ENCODE data around the gene FOXM1. TPM values are rescaled to one million over a fixed set of nuclear protein-coding genes. Genes with fewer than 3 reads are reported as not detected.

The FOXM1 gene
- total RNA-seq, 4 donors from 2014 or later, result 6.4 to 31.4 (median 11.2) TPM

- peaks cover 0 to 5% (median 0%) of the 10 kb centered on the region in 3 donors for H3K36me3 ChIP-seq
- no peak for DNase-seq
- H3K9me3 ChIP-seq, result no peaks in the 10 kb centered on the region
- H3K4me3 ChIP-seq, result no peak overlapping the region
- TF ChIP-seq CTCF (IDR thresholded peaks at IDR 0.05) (no peak), POLR2A (IDR thresholded peaks at IDR 0.05) (no peak)
- H3K27me3 ChIP-seq, result no peaks in the 10 kb centered on the region
- no peak overlapping the region for H3K27ac ChIP-seq
- H3K4me1 ChIP-seq, result no peaks in the 10 kb centered on the region
Observed at GRCh38 chr12:2844786-2845185, 32.2 kb downstream of the FOXM1 start.

GRCh38 chr12:2842948-2843347 lies 34.0 kb downstream of the FOXM1 start:
- DNase-seq, result no peak
- H3K27ac ChIP-seq, result no peak overlapping the region
- H3K4me1 ChIP-seq, result no peaks in the 10 kb centered on the region
- H3K9me3 ChIP-seq, result no peaks in the 10 kb centered on the region
- H3K36me3 ChIP-seq, result peaks cover 0 to 5% (median 0%) of the 10 kb centered on the region in 3 donors
- no peaks in the 10 kb centered on the region for H3K27me3 ChIP-seq
- no peak overlapping the region for H3K4me3 ChIP-seq
- no peak for TF ChIP-seq POLR2A (IDR thresholded peaks at IDR 0.05)

GRCh38 chr12:2841056-2841650 lies 35.8 kb downstream of the FOXM1 start:
- H3K9me3 ChIP-seq, result no peaks in the 10 kb centered on the region
- H3K4me3 ChIP-seq, result no peak overlapping the region
- H3K27me3 ChIP-seq, result no peaks in the 10 kb centered on the region
- H3K27ac ChIP-seq, result no peak overlapping the region
- TF ChIP-seq CTCF (IDR thresholded peaks at IDR 0.05), result no peak
- TF ChIP-seq POLR2A (IDR thresholded peaks at IDR 0.05), result no peak
- H3K36me3 ChIP-seq, result peaks cover 0 to 5% (median 0%) of the 10 kb centered on the region in 3 donors
- H3K4me1 ChIP-seq, result no peaks in the 10 kb centered on the region
- DNase-seq, result no peak

GRCh38 chr12:2836574-2836973 lies 40.4 kb downstream of the FOXM1 start:
- Histone ChIP-seq H3K27me3 (no peaks in the 10 kb centered on the region), H3K4me1 (peaks cover 0 to 9% (median 0%) of the 10 kb centered on the region in 4 donors), H3K36me3 (no peaks in the 10 kb centered on the region), H3K9me3 (no peaks in the 10 kb centered on the region), H3K4me3 (no peak overlapping the region), H3K27ac (no peak overlapping the region)
- no peak for DNase-seq
- no peak for TF ChIP-seq CTCF (IDR thresholded peaks at IDR 0.05)
- TF ChIP-seq POLR2A (IDR thresholded peaks at IDR 0.05), result no peak

- Histone ChIP-seq H3K27me3 (no peaks in the 10 kb centered on the region), H3K27ac (no peak overlapping the region), H3K4me3 (no peak overlapping the region), H3K9me3 (no peaks in the 10 kb centered on the region), H3K4me1 (peaks cover 0 to 9% (median 0%) of the 10 kb centered on the region in 4 donors), H3K36me3 (peaks cover 0 to 2% (median 0%) of the 10 kb centered on the region in 3 donors)
- DNase-seq, result no peak
- no peak for TF ChIP-seq POLR2A (IDR thresholded peaks at IDR 0.05)
- no peak for TF ChIP-seq CTCF (IDR thresholded peaks at IDR 0.05)
Observed at GRCh38 chr12:2835691-2836403, 41.1 kb downstream of the FOXM1 start.
